ENCODE measurements around the gene ZNF516.

The ZNF516 gene

DNA sequence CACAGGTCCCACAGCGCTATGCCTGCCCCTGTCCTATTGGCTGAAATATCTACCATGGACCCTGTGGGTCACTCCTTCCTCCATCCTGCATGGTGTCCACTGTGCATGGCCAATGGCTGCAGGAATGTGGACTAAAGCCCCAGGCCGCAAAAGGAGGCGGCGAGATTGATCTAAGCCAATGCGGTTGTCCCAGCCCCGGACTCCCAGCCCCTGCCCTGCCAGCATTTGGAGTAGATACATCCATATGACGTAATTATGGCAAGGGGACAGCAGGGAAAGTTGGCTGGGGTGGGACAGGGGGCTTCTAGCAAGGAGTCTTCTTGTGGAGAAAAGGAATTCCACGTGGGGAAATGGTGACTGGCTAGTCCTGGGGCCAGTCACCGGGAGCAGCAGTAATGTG, 11.4 kb upstream of the ZNF516 start:
- DNase-seq = no peak

DNA sequence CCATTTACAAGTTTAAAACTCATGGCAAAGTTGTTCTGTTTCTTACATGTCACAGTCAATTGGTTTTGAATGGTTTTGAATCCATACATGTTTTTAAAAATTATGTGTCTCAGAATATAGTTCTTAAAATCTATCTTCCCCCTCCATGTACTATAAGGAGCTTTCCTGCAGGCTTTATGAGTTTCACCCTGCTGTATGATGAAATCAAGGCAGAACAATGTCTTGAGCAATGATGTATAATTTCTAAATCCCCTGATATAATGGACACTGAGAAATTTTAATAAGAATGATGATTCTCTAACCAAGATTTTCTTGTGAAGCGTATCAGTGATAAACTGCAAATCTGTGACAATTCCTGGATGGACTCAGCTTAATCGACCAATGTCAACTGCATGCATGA, 10.6 kb upstream of the ZNF516 start:
- DNase-seq = no peak

DNA sequence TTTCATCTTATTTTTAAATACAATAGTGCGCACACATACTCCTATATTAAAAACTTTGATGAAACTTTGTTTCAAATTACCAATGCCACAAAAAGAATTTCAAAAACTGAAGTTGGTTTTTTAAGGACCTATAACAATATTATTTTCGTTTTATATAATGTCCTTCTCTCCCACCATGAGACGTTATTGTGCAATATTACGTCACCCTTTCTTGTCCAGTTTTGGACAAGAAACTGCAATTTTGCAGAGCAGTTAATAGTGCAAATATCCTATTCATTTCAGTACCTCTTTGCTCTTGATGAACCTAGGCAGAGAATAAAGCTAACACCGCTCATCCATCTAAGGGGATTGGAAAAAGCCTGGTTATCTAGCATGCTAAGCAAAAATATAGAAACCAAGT, 9.7 kb upstream of the ZNF516 start:
- no peak for DNase-seq

DNA sequence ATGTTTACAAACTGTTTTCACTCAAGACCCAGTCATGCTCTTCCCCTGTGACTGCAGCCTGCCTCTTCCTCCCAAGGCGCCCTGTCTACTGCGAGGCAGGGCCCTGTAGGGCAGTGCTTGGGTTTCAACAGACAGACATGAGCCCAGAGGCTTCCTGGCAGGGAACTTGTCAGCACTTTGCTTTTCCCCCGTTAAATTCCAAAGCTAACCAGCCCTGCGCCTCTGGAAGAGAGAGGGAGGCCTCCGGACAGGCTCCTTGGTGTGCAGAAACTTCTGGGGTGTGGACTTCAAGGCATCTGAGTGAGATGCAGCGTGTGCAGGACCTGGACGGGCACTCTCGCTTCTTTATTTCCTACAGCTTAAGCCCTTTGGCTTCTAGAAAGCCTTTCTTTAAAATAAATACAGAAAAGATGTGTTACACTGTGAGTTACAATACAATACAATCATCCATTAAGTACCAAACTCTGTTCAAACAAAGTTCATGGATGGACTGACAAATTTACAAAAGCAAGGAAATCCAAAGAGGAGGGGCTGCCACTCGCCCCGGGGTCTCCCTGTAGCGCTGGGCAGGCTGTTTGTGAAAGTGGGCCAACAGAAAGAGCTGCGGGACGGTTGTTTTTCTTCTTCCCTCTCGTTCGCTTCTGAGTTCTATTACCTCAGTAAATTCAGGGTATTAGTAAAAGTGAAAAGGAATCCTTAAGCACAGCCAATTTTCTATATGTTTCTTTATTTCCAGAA, 8.8 kb upstream of the ZNF516 start:
- DNase-seq = no peak

DNA sequence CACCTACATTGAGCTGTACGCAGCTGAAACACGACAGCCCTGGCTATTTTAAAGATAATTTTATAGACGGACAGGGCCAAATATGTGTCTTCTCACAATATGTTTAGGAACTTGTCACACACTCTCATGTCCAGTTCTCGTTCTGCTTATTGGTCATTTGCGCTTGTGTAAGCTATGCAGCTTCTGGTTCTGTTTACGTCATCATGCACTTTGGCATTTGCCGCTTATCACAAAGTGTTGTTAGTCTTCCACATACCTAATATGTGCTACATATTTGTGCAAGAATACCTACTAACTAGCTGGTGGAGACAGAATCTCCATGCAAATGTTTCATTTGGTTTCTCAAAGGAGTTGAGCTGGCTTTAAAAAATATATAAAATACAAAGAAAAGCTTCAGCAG, 7.5 kb upstream of the ZNF516 start:
- DNase-seq = no peak

DNA sequence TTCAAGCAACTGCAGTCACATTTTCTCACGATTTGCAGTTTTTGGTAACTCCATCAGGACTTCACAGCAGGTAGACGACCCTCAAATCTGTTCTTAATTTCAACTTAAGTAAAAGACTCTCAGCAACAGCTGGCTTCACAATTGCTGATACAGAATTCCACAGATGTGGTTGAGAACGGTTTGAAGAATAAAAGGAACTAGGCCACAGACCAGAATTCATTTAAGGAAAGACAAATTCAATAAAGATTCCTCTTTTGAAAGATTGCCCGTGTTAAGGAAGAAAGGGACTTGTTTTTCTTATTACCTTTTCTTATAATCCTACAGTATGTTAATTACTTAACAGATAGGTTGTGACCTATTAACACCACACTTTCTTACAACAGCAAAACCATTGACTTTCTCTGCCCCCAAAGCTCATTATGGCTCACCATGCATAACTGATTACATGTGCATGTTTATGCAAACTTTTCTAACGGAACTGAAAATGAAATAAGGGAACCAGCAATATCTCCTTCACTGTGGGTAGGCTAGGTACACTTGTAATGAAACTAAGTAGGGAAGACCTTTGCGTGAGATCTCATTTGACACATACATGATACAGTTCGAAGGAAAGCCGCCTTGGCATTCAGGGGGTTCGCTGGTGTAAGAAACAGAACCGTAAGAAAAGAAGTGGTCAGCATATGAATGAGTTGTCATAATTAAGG, 4.7 kb upstream of the ZNF516 start:
- DNase-seq = no peak

DNA sequence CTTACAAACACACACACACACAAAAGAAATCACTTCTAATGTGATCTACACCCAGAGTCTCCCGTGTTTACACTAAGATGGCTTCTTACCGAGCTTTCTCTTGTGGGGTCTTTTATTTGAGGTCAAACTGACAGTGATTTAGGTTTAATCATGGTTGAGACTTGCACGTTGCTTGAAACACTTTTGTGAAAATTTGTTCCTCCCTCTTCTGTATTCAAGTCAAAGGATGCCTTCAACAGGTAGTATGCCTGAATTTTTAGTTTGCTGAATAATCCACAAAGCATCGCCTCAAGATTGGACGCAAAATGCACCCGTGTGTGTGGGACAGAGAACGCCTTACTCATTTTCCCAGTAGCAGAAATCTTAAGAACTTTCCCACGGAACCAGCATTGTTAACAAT, 4.0 kb upstream of the ZNF516 start:
- no peak for DNase-seq

DNA sequence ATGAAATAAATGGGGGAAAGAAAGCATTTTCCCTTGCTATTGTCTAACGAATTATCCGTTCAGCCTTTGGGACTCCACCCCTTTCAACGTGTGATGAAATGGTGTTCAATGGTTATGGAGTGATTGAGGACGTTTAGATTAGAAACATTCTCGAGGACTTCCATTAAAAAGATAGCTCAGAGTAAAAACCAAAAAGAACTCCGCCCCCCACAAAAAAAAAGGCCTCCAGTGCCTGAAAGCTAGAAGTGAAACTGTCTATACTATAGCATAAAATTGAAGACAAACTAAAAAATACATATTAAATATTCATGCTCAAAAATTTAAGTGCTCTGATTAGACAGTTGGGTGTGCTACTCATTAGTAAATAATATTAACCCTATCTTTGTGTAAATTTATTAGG, 3.0 kb upstream of the ZNF516 start:
- DNase-seq = no peak

DNA sequence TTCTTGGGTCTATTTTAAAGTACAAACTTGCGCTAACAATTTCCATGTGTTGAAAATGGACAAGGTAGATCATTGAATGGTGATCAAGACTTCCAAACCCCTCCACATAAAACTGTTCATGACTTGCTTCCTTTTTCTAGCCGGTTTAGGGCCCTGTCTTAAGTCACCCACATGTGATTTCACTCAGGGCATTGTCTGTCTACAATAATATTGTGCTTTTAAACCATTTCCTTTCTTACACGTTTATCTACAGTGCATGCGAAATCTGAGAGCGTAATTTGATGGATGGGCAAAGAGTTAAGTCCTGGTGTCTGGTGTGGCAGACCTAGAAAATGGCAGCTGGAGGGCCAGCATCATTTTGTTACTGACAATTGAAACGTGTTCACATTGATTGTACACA, 2.0 kb upstream of the ZNF516 start:
- DNase-seq = no peak

DNA sequence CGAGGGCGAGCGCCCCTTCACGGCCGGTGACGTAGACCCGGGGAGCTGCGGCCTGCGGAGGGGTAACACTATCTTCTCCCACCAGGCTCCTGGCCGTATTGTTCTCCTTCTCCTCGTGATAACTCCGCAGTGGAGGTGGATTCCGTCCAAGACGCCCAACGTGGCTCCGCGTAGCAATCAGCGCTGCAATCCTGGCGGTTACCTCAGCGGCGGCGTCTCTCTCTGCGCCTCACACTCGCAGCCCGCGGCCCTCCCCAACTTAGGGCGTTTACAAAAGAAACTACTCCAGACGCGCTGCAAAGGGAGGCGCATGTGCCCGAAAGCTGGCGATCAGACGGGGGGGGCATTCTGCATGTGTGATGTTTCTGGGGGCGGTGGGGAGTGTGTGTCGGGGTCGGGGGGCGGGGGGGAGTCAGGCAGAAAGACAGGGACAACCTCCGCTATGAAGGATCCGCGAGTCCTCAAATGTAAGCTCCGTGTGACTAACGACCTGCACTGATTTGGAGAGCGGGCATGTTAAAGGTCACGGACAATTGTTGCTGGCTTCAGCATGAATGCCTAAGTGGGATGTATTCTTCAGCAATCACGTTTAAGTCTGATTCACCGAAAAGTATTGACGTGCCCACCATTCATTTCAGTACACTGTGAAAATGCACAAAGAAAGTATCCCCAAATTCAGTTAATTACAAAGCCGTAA, 1.3 kb upstream of the ZNF516 start:
- peak; percentile 28 for DNase-seq

DNA sequence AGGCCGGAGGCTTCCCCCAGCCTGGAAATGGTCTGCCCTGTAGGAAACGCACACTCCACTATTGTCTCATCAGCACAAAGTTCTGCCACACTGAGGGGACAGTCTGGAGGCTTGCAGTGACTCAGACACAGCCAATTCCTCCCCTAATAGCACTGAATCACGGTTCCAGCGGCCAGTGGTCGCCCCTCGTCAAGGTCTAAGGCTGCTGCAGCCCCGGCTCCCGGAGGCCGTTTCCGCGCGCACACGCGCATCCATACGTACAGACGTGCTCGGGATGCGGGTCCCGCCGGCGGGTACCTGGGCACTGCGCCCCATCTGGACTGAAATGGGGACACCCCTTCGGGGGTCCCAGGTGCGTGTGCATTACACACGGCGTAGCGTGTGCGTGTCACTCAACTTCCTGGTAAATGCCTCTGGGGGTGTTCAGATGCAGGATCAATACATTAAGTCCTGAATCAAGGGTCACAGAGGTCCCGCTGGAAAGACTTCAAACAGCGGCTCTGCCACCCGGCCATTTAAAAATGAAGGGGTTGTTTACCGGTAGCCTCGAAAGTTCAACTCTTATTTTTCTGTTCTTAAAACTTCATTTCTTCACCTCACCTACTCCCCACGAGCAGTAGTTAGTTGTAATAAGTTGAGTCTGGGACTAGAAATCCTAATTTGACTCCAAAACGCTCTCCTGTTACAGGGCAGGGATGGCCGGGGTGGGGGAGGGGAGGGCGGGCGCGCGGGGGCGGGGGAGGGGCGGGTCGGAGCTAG, 572 bp upstream of the ZNF516 start:
- DNase-seq = peak; percentile 11

DNA sequence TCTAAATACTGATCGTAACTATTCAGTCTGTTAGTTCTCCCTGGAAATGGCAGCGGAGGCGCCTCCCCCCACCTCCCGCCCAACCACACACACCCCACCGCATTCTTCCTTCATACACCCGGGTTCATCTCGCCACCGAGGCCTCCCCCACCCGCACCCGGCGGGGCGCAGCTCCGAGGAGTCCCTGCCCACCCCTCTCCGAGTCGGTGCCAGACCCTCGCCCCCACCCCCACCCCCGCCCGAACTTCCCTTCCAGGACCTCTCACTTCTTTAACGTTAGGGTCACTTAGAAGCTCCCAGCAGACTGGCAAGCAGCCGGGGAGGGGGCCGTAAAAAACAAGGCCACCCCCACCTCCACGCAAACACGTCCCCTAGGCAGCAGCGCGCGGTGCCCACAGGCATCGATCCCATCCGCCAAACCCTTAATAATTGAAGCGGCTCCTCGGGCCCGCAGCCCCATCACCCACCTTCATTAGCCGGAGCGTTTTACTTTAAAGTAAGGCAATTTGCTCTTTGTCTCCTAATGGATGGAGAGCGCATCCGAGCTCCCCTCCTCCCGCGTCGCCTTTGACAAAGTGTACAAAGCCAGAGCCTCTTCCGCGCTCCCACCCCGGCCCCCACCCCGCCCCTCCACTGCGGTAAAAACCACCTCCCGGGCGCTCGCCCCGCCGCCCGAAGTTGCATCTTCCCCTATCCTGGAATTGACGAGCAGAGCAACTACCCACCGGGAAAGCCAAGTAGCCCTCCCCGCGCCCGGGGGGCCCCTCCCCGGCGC, 624 bp downstream of the ZNF516 start:
- peak; percentile 9 for DNase-seq

DNA sequence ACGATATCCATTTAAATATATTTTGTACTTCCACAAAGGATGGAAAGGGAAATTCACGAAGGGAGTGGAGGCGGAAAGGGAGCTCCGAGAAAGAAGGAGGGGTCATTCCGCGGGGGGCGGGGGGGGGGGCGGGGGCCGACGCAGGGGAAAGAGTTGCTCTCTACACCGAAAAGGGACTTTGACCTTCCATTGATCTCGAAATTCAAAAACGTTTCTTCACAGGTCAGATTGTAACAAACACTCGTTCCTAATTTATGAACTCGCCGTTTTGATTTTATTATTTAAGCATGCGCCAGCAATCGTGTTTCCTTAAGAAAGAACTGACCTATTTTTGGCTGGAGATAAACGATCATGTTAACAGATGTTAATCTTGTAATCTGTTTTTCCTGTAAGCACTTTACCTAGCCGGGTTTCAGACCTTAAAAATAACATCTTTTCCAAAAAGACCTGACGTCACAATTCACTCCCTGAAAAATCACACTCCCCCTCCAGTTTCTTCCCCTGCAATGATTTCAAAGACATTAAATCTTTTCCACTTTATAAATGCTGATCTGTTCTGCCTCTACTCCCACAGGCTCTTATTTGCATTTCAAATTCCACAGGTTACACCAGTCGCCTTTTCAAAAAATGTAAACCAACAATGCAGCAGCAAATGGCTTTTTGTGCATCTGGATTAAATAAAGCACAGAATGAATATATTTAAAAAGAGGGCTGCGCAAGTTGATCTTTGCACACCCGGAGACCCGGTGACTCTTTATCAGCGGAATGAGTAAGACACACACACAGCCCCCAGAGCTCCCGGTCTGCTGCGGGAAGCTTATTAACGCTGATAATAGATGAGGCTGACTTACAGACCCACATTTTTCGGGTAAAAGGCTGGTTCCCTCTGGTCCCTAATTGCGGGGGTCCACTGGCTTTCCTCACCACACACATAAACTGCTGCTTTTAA, 1.6 kb downstream of the ZNF516 start:
- DNase-seq = peak; percentile 10

DNA sequence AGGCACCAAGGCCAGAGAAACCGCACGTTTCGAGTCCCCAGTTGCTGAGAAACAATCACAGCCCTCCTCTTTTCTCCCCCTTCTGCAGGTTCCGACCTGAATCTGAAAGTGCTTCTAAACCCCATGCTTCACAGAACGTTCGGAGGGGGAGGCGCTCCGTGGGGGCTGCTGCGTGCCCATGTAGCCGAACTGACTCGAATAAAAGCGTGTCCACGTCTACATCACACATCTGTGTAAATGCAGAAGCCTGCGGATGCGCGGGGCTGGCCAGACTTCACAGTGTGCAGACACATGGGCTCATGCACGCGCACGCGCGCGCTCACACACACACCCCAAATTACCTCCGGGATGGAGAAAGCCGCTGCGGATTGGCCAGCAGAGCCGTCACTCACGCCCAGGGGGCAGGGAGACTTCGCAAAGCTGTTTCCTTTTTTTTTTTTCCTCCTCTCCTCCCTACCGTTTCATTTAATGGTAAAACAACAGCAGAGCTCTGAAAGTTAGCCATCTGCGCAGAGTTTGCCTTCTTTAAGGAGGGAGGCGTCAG, 2.3 kb downstream of the ZNF516 start:
- peak; percentile 91 for DNase-seq

DNA sequence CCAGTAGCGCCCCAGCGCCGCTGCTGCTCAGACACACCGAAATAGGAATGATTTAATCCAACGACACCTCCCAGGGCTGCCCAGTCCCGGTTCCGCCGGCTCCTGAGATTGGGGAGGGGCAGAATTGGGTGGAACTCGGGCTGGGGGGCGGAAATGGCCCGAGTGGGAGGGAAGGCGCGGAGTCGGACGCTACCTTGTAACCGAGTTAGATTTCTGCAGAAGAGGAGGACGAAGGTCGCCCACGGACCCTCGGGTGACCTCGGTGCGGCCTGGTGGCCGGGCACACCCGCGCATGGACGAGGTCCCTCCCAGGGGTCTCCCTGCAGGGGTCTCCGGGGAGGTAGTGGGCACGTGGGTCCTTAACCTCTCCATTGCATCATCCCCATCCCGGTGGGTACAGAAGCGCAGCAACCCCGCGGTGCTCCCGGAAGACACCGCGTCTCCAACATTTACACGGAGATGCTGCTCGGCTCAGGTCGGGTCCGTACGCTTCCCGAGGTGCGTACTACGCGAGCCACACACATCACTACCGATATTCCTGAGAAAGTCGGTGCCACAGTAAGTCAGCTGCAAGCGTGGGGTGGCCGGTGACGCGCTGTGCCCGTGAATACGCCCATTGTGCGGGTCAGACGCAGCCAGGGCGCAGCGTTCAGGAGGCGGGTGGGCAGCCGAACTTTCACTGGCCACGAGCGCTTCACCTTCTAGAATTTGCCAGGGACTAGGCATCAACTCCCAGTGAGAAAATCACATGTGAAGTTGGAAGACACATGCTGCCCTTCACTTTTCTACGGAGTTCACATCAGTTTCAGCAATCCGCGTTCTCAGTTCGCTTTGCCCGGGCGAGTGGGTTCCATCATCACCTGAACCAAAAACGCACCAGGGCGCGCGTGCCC, 3.0 kb downstream of the ZNF516 start:
- DNase-seq = no peak

DNA sequence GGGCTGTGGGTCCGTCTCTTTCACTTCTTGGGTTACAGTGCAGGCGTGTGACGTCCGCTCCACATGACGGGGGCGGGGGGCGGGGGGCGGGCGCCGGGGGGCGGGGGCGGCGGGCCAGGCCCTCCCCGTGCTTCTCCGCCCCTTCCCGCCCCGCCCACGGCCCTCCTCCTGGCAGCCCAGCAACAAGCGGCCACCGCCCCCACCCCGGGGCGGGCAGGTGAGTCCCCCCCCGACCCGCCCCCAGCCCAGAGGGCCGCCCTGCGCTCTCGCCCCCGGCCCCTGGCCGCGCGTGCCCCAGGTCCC, 3.6 kb downstream of the ZNF516 start:
- peak; percentile 22 for DNase-seq

DNA sequence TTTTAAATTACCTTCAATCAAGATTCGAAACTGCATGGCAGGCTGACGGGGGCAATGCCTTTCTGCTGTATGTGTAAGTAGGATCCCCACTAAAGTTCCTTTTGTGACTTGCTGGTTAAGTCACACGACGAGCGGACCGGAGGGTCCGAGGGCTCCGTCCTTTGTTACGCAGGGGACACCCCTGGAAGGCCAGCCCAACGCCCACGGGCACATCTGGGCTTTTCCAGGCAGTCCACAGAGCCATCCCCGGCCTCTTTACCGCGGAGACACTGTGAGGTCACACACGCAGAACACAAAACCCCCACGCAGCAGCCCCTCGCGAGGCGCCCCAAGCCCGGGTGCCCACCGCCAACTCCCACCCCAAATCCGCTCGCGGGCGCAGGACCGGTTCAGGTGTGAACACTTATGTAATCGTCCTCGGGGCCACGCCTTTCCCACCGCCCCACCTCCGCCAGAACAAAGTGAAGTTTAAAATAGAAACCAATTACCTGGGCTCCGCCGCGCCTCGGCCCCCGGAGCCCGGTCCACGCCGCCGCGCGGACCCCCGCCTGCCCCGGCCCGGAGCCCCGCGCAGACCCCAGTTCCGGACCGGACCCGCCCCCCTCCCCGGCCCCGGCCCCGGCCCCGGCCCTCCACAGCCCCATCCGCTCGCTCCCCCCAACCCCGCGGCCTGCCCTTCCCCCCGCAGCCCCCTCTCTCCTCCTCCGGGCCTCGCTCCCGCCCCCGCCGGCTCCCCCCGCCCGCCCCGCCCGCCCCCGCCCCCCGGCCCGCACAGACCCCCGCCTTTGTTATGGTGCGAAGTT, 4.2 kb downstream of the ZNF516 start:
- DNase-seq = peak; percentile 55

DNA sequence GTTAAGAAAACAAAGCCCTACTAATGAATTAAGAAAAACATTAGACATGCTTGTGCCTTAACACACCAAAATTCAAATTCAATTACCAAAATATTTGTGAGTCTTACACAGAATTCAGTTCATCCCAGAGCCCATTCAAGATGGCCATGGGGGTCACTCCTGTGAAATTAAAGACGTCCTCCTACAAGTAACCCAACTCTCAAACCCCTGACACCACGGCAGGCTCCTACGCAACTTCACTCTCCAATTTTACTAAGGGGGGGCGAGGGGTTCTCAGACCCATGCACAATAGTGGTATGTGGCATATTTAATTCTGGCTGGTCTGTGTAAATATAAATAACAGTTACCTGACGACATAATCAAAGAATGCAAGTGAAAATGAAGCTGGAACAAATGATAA, 5.0 kb downstream of the ZNF516 start:
- no peak for DNase-seq

DNA sequence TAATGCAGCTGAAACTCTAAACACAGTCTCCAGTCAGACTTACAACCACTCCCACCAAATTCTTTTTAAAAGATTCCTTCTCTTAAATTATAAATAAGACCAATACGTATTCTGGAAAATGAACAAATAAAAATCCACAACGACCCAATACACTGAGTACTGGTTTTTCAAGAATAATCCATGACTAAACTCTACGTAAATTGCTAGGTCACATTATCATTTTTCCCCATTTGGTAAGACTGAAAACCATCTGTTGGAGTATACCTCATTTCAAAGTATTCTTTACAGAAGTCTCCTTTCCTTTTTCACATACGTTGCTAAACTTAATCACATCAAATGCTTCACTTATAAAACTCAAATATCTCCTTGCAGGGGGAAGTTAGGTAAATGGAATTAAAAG, 6.0 kb downstream of the ZNF516 start:
- no peak for DNase-seq
